Subcutaneous adipose tissue (tissue), 4 donors: Measurements from ENCODE around the gene MOV10. TPM values are rescaled to one million over a fixed set of nuclear protein-coding genes. Genes with fewer than 3 reads are reported as not detected.

ENCODE experiments used
- total RNA-seq, 4 donors: library from RNA; depleted of rRNA; stranded (reverse); fragments of >200 nt; gene quantifications; one replicate each; pipeline ENCODE4 v1.1.0, GENCODE V29; 2016
- TF ChIP-seq, protein P1 (sequence below): fragments of 450-650 bp; IDR thresholded peaks from one replicate; pipeline ENCODE4 v1.5.1; 2016; ENCODE audit warnings: low read depth, mild to moderate bottlenecking, control low read depth, antibody characterized with exemption, moderate library complexity

MOV10 gene
- total RNA-seq, 4 donors from 2014 or later, result 11.6 to 51.6 (median 21.7) TPM

DNA sequence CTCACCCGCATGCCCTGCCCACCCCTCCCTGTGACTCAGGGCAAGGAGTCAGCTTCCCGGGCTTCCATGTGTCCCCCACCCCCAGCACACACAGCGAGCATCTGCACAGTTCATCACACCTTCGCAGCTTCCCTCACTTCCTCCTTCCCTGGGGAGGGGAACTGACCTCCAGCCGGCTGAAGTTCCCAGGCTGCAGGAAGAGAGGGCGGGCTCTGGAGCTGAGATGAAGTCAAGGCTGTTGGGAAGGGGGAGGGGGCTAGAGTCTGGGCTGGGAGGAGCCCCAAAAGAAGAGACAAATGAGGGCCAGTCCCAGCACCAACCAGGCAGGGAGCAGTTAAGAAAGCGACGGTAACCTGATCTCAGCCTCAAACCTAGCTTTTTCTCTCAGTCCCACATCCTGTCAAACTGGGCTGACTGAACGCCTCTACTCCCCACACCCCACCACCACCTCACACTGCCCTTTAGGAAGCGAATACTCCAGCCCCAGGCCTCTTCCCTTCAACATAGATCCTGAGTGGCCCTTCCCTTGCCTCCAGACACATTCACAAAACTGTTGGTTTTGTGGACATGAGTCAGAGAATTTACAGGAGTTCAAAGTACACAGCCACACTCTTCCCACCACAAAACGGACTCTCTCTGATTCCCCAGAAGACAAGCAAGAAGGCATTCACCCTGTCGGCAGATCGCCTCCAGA is 30.6 kb downstream of the MOV10 start:
- TF ChIP-seq, protein P1, sequence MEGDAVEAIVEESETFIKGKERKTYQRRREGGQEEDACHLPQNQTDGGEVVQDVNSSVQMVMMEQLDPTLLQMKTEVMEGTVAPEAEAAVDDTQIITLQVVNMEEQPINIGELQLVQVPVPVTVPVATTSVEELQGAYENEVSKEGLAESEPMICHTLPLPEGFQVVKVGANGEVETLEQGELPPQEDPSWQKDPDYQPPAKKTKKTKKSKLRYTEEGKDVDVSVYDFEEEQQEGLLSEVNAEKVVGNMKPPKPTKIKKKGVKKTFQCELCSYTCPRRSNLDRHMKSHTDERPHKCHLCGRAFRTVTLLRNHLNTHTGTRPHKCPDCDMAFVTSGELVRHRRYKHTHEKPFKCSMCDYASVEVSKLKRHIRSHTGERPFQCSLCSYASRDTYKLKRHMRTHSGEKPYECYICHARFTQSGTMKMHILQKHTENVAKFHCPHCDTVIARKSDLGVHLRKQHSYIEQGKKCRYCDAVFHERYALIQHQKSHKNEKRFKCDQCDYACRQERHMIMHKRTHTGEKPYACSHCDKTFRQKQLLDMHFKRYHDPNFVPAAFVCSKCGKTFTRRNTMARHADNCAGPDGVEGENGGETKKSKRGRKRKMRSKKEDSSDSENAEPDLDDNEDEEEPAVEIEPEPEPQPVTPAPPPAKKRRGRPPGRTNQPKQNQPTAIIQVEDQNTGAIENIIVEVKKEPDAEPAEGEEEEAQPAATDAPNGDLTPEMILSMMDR, result no peak

DNA sequence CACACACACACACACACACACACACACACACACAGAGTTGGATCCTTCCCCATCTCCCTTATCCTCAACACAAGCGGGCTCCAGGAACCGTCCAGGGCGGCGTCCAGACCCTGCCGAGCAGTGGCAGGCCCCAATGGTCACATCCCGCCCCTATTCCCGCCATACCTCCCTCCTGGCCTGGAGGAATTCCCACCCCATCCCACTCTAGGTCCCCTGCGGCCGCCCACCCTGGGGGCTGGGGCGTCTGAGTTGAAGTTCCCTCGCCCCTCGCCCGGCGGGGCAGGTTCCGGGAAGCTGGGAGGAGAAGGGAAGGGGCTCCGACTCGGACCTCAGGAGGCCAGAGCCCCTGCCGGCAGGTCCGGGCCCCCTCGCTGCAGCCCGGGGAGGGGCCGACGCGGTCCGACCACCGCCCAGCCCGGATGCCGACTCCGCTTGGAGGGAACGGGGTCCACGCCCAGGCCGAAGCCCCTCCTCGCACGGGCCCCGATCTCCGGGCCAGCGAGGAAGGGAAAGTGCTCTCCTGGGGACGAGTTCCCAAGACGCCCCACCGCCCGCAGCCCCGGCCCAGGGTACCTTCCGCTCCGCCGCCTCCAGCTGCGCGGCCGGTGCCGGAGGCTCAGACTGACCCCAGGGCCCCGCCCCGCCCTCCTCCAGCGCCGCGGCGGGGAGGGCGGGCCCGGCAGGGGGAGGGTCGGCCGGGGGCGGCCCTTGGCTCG is 32.2 kb downstream of the MOV10 start, which contains the start of gene RHOC:
TSS of gene RHOC (minus strand) at position 623 of the 716 bp plus-strand sequence. CDS start 3,328 bp downstream, outside the sequence.
- TF ChIP-seq, protein P1, result no peak

GRCh38 chr1:112707221-112708001 is 33.0 kb downstream of the MOV10 start:
- TF ChIP-seq, protein P1, result no peak

GRCh38 chr1:112708002-112708448 is 33.6 kb downstream of the MOV10 start:
- TF ChIP-seq, protein P1, result no peak

GRCh38 chr1:112708489-112708888 is 34.0 kb downstream of the MOV10 start:
- TF ChIP-seq, protein P1, result no peak

GRCh38 chr1:112710159-112710558 is 35.7 kb downstream of the MOV10 start:
- TF ChIP-seq, protein P1, result no peak
